MM.1S (cell line): Measurements from ENCODE around the gene NSD2.
A peak's percentile ranks its signal among the peaks of the same experiment; 100 is the strongest.
"Not testable (repeated sequence)": the region's sequence is repeated elsewhere in the genome, so short reads cannot be mapped to it uniquely, and the experiment has no call there.

Experiments used
- DNase-seq: peaks from one replicate; pipeline ENCODE4 v3.0.0-alpha.2; 2015
- H2AFZ ChIP-seq: fragments of 300-600 bp; sonication (generic); 2 replicates; pipeline ENCODE4 v1.6.0; 2016; ENCODE audit warnings: antibody characterized with exemption, low read length
- H3F3A ChIP-seq: fragments of 300-600 bp; sonication (generic); 2 replicates; pipeline ENCODE4 v1.6.1; 2016; ENCODE audit warnings: mild to moderate bottlenecking, antibody characterized with exemption, low read length, moderate library complexity, mixed read lengths; ENCODE audit not compliant: insufficient read depth
- H3K27ac ChIP-seq: fragments of 300-600 bp; sonication (generic); 2 replicates; pipeline ENCODE4 v1.5.1; 2016; ENCODE audit warnings: mild to moderate bottlenecking, low read length
- H3K27me3 ChIP-seq: fragments of 300-600 bp; sonication (generic); replicated peaks from 2 replicates; pipeline ENCODE4 v1.6.0; 2016; ENCODE audit warnings: low read length; ENCODE audit not compliant: insufficient read depth
- H3K36me3 ChIP-seq: fragments of 300-600 bp; sonication (generic); replicated peaks from 2 replicates; pipeline ENCODE4 v1.6.1; 2016; ENCODE audit warnings: mild to moderate bottlenecking, low read length, mixed read lengths; ENCODE audit not compliant: insufficient read depth
- H3K4me1 ChIP-seq: fragments of 300-600 bp; sonication (generic); 2 replicates; pipeline ENCODE4 v1.6.1; 2016; ENCODE audit warnings: low read length, mixed read lengths
- H3K4me2 ChIP-seq: fragments of 300-600 bp; sonication (generic); 2 replicates; pipeline ENCODE4 v1.6.0; 2016; ENCODE audit warnings: low read depth, low read length
- H3K4me3 ChIP-seq: fragments of 300-600 bp; sonication (generic); 2 replicates; pipeline ENCODE4 v1.5.1; 2016; ENCODE audit warnings: low read length, mixed read lengths
- H3K79me2 ChIP-seq: fragments of 300-600 bp; sonication (generic); 2 replicates; pipeline ENCODE4 v1.6.1; 2016; ENCODE audit warnings: mixed run types, low read length, mixed read lengths
- H3K9ac ChIP-seq: fragments of 300-600 bp; sonication (generic); 2 replicates; pipeline ENCODE4 v1.6.1; 2016; ENCODE audit warnings: low read length, mixed read lengths
- H3K9me2 ChIP-seq: fragments of 300-600 bp; sonication (generic); replicated peaks from 2 replicates; pipeline ENCODE4 v1.6.1; 2016; ENCODE audit warnings: mild to moderate bottlenecking, low read length, mixed read lengths; ENCODE audit not compliant: insufficient read depth
- H3K9me3 ChIP-seq: fragments of 300-600 bp; sonication (generic); replicated peaks from 2 replicates; pipeline ENCODE4 v1.6.1; 2016; ENCODE audit warnings: mild to moderate bottlenecking, low read length, mixed read lengths; ENCODE audit not compliant: insufficient read depth
- H4K20me1 ChIP-seq: fragments of 300-600 bp; sonication (generic); 2 replicates; pipeline ENCODE4 v1.6.1; 2016; ENCODE audit warnings: mild to moderate bottlenecking, low read length, moderate library complexity, mixed read lengths; ENCODE audit not compliant: insufficient read depth
- EZH2 ChIP-seq: fragments of 300-600 bp; sonication (generic); optimal IDR thresholded peaks from 2 replicates; pipeline ENCODE3; 2017; ENCODE audit warnings: low read depth, mild to moderate bottlenecking, antibody characterized with exemption, low read length, mixed read lengths
- EZH2phosphoT487 ChIP-seq: fragments of 300-600 bp; sonication (generic); IDR thresholded peaks from 2 replicates; pipeline ENCODE4 v1.6.1; 2018; ENCODE audit warnings: antibody characterized with exemption, low read length
- TF ChIP-seq, protein P1 (sequence below): fragments of 300-600 bp; sonication (generic); IDR thresholded peaks from 2 replicates; pipeline ENCODE4 v1.5.1; 2016; ENCODE audit warnings: antibody characterized with exemption, low read length, mixed read lengths

The NSD2 gene

DNA sequence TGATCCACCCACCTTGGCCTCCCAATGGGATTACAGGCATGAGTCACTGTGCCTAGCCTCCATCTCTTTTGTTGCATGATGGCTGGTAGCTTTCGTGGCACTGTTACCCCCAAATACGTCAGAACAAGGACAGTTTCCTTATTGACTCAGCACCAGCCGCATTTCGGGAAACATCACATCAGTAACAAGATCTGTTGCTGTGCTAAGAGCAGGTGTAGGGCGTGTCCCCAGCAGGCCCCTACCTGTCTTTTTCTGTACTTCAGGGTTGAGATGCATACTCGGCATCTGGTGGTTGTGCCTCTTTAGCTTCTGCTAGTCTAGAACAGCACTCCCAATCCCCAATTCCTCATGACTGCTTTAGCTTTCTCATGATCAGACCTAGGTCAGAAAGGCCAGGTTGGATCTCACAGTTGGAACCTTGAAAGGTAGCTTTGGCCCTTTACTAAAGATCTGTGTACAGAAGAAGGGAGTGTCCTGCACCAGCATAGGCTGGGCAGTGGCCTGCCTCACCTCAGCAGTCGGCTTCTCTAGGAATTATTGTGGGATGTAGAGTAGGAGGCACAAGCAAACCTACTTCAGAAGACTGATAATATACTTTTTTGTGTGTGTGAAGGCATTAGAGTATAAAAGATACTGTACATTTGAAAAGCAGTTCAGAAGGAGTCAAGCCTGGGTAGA, 36.8 kb downstream of the NSD2 start:
- H3K9me3 ChIP-seq, result no peaks in the 10 kb centered on the region
- H3K79me2 ChIP-seq, result peaks cover 96% of the 10 kb centered on the region
- no peaks in the 10 kb centered on the region for H3K9me2 ChIP-seq
- no peak overlapping the region for H3K27ac ChIP-seq
- peaks cover 4% of the 10 kb centered on the region; the same call in 1 of the 2 replicates for H3F3A ChIP-seq
- H3K27me3 ChIP-seq, result no peaks in the 10 kb centered on the region
- no peak for DNase-seq
- H3K4me1 ChIP-seq, result no peaks in the 10 kb centered on the region
- H3K9ac ChIP-seq, result no peak overlapping the region
- H3K4me2 ChIP-seq, result no peak overlapping the region
- H3K4me3 ChIP-seq, result no peak overlapping the region
- no peak for TF ChIP-seq EZH2phosphoT487
- TF ChIP-seq, protein P1, sequence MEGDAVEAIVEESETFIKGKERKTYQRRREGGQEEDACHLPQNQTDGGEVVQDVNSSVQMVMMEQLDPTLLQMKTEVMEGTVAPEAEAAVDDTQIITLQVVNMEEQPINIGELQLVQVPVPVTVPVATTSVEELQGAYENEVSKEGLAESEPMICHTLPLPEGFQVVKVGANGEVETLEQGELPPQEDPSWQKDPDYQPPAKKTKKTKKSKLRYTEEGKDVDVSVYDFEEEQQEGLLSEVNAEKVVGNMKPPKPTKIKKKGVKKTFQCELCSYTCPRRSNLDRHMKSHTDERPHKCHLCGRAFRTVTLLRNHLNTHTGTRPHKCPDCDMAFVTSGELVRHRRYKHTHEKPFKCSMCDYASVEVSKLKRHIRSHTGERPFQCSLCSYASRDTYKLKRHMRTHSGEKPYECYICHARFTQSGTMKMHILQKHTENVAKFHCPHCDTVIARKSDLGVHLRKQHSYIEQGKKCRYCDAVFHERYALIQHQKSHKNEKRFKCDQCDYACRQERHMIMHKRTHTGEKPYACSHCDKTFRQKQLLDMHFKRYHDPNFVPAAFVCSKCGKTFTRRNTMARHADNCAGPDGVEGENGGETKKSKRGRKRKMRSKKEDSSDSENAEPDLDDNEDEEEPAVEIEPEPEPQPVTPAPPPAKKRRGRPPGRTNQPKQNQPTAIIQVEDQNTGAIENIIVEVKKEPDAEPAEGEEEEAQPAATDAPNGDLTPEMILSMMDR, result no peak
- TF ChIP-seq EZH2, result no peak
- H2AFZ ChIP-seq, result no peak overlapping the region
- H3K36me3 ChIP-seq, result peaks cover 27% of the 10 kb centered on the region
- H4K20me1 ChIP-seq, result peaks cover 24% of the 10 kb centered on the region

DNA sequence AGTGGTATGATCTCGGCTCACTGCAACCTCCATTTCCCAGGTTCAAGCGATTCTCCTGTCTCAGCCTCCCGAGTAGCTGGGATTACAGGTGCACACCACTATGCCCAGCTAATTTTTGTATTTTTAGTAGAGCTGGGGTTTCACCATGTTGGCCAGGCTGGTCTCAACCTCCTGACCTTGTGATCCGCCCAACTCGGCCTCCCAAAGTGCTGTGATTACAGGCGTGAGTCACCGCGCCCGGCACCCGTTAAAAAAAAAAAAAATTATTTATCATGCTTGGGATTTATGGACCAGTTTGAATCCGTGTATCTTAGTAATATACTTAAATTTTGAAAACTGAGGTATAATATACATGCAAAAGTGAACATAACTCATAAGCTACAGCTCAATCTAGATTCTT, 38.5 kb downstream of the NSD2 start:
- not testable (repeated sequence) for DNase-seq, H3K4me1 ChIP-seq, H3K4me3 ChIP-seq, H3K4me2 ChIP-seq, H2AFZ ChIP-seq, H3F3A ChIP-seq, H3K27me3 ChIP-seq, H3K9me3 ChIP-seq, H3K9me2 ChIP-seq, H3K9ac ChIP-seq, H3K27ac ChIP-seq
- Histone ChIP-seq H3K36me3 (peaks cover 16% of the 10 kb centered on the region), H3K79me2 (peaks cover 97% of the 10 kb centered on the region), H4K20me1 (peaks cover 24% of the 10 kb centered on the region)

DNA sequence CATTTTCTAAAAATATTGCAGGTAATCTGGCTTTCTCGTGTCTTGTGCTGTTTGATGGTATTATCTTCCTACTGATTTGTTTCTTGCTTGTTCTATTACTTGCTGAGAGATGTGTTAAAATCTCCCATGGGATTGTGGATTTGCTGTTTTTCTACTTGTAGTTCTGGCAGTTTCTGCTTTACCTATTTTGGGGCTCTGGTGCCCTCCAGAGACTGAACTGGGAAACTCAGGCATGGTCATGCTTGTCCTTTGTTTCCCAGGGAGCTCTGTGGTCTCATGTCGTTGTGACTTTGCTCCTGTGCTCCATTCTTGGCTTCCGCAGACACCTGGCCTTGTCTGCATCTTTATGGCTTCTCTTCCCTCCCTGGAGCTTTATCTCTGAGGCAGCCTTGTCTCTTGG, 39.5 kb downstream of the NSD2 start:
- peaks cover 97% of the 10 kb centered on the region for H3K79me2 ChIP-seq
- DNase-seq, result peak; percentile 24

DNA sequence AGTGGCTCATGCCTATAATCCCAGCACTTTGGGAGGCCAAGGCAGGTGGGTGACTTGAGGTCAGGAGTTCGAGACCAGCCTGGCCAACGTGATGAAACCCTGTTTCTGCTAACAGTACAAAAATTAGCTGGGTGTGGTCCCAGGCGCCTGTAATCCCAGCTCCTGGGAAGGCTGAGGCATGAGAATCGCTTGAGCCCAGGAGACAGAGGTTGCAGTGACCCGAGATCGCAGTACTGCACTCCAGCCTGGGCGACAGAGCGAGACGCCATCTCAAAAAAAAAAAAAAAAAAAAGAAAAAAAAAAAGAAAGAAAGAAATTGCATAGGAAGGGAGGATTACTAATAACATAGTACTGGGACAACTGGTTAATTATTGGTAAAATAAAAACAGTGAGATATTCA, 40.1 kb downstream of the NSD2 start:
- H3K27ac ChIP-seq, result not testable (repeated sequence)
- H4K20me1 ChIP-seq, result peaks cover 13% of the 10 kb centered on the region; the same call in 1 of the 2 replicates

More for the DNA sequence above, 39.5 kb downstream of the NSD2 start:
- no peaks in the 10 kb centered on the region for H3K27me3 ChIP-seq
- H3K4me2 ChIP-seq, result no peak overlapping the region
- no peaks in the 10 kb centered on the region for H3K4me1 ChIP-seq
- TF ChIP-seq, protein P1, result peak; percentile 48
- TF ChIP-seq EZH2, result no peak
- H3F3A ChIP-seq, result no peaks in the 10 kb centered on the region; the same call in 1 of the 2 replicates
- H3K9me3 ChIP-seq, result no peaks in the 10 kb centered on the region
- H3K9me2 ChIP-seq, result no peaks in the 10 kb centered on the region
- peaks cover 17% of the 10 kb centered on the region for H4K20me1 ChIP-seq
- H2AFZ ChIP-seq, result no peak overlapping the region
- no peak overlapping the region for H3K27ac ChIP-seq
- peaks cover 10% of the 10 kb centered on the region for H3K36me3 ChIP-seq
- H3K4me3 ChIP-seq, result no peak overlapping the region
- no peak overlapping the region for H3K9ac ChIP-seq

More for the DNA sequence above, 40.1 kb downstream of the NSD2 start:
- H3K36me3 ChIP-seq, H3K9ac ChIP-seq, H2AFZ ChIP-seq, H3F3A ChIP-seq, H3K9me2 ChIP-seq, H3K4me3 ChIP-seq, H3K4me1 ChIP-seq, DNase-seq, H3K4me2 ChIP-seq, H3K27me3 ChIP-seq, H3K9me3 ChIP-seq: not testable (repeated sequence)
- peaks cover 97% of the 10 kb centered on the region for H3K79me2 ChIP-seq
